Measurements from ENCODE around the gene SEMA4G. TPM values are rescaled to one million over a fixed set of nuclear protein-coding genes. Genes with fewer than 3 reads are reported as not detected.

Gene SEMA4G
- total RNA-seq, 1 donor from 2014 or later = 0.72 TPM

MicroRNAs encoded within 50 kb of the gene (microRNA counts, 767-probe panel; counts per million panel counts)
- microRNA hsa-miR-608 = not detected

Small RNA genes within 50 kb of the gene (microRNA-seq; reads per million reads assigned to microRNA genes)
- not detected for gene MIR608

Other genes starting within 250 kb of the SEMA4G start
- not detected in 2 replicates for gene PAX2, start 223.9 kb upstream of the SEMA4G start, total RNA-seq
- 81.5 and 99.4 TPM in 2 replicates for gene SLF2, start 56.5 kb upstream of the SEMA4G start, total RNA-seq
- gene MRPL43, start 18.0 kb downstream of the SEMA4G start, total RNA-seq = 65.6 and 70.2 TPM in 2 replicates
- 5.1 and 5.8 TPM in 2 replicates for gene TWNK, start 18.0 kb downstream of the SEMA4G start, total RNA-seq
- gene LZTS2, start 30.3 kb downstream of the SEMA4G start, total RNA-seq = 134 and 204 TPM in 2 replicates
- 0.16 and 1.9 TPM in 2 replicates for gene PDZD7, start 61.6 kb downstream of the SEMA4G start, total RNA-seq
- 103 and 122 TPM in 2 replicates for gene SFXN3, start 61.7 kb downstream of the SEMA4G start, total RNA-seq
- 34.7 and 37.5 TPM in 2 replicates for gene KAZALD1, start 92.5 kb downstream of the SEMA4G start, total RNA-seq
- not detected in 2 replicates for gene TLX1, start 161.8 kb downstream of the SEMA4G start, total RNA-seq

All from myocyte (in vitro differentiated cells).